ENCODE data around the gene ARMC5. TPM values are rescaled to one million over a fixed set of nuclear protein-coding genes. Genes with fewer than 3 reads are reported as not detected.

ARMC5 gene
- total RNA-seq, 4 donors from 2014 or later: 9.7 to 24.3 (median 17.9) TPM

DNA sequence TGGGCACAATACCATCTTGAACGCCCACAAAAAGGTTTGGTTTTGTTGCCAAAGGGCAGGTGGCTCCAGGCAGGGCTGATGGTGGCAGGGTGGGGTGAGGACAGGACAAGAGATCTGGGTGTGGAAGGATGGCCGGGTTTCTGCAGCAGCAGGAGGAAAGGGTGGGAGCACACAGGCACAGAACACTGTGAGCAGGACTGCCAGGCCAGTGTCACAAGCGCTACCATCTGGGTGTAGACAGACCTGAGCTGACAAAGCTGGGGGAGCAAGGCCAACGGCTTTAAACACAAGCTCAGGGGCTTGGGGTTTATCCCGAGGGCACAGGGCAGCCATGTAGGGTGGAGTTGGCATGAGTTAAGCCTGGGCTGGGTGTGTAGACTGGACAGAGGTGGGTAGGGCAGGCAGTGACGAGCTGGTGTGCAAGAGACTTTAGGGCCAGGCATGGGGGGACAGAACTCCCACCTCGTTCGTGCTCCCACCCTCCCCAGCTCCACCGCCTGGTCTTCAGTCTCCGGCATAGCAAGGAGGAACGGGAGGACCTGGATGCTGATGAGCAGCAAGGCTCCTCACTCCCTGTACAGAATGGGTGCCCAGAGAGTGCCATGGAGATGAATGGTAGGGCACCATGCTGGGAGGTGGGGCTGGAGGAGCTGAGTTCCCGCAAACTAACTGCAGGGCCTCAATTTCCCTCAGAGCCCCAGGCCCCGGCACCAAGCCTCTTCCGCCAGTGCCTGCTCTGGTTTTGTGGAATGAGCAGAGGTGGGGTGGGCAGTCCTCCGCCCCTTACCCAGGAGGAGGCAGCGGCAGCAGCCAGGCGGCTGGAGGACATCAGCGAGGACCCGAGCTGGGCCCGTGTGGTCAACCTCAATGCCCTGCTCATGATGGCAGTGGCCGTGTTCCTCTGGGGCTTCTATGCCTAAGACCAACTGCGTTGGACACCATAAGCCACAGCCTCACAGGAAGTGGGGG lies 30.6 kb downstream of the ARMC5 start:
- no peak overlapping the region for H3K27ac ChIP-seq
- 87% methylated on average over 17 of the region's 22 CpGs for WGBS
- TF ChIP-seq, protein P1, sequence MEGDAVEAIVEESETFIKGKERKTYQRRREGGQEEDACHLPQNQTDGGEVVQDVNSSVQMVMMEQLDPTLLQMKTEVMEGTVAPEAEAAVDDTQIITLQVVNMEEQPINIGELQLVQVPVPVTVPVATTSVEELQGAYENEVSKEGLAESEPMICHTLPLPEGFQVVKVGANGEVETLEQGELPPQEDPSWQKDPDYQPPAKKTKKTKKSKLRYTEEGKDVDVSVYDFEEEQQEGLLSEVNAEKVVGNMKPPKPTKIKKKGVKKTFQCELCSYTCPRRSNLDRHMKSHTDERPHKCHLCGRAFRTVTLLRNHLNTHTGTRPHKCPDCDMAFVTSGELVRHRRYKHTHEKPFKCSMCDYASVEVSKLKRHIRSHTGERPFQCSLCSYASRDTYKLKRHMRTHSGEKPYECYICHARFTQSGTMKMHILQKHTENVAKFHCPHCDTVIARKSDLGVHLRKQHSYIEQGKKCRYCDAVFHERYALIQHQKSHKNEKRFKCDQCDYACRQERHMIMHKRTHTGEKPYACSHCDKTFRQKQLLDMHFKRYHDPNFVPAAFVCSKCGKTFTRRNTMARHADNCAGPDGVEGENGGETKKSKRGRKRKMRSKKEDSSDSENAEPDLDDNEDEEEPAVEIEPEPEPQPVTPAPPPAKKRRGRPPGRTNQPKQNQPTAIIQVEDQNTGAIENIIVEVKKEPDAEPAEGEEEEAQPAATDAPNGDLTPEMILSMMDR (IDR thresholded peaks at IDR 0.05): no peak
- TF ChIP-seq EP300 (IDR thresholded peaks at IDR 0.05) (no peak), POLR2A (IDR thresholded peaks at IDR 0.05) (no peak), POLR2AphosphoS5 (IDR thresholded peaks at IDR 0.05) (no peak)
- H3K27me3 ChIP-seq: peaks cover 4% of the 10 kb centered on the region
- H3K4me1 ChIP-seq: peaks cover 23% of the 10 kb centered on the region
- peaks cover 43% of the 10 kb centered on the region for H3K36me3 ChIP-seq
- no peak overlapping the region for H3K4me3 ChIP-seq
- DNase-seq (ENCODE audit: low spot score in 2 of 2): no peak
- H3K9me3 ChIP-seq: no peaks in the 10 kb centered on the region

DNA sequence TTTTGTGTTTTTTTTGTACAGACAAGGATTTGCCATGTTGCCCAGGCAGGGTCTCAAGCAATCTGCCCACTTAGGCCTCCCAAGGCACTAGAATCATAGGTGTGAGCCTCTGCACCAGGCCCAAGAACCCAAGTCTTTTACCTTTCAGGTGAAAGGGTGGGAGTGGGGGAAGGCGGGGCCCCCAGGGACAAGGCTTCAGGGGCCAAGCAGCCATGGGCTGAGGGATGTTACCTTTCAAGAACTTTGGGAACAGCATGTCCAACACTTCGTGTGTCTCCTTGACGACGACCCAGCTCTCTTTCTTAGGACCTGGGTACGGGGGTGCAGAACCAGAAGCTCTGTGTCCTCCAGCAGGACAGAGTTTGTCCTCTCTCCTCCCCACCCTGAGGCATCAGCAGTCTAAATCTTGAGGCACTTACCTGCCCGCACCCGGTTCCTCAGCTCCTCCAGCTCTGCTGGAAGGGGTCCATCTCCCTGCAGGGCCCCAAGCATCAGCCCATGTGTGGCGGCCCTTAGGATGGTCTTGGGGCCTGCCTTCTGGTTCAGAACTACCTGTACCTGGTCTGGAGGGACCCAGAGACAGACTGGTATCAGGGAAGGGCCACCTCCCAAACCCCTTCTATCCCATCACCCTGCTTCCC lies 32.6 kb downstream of the ARMC5 start:
- TF ChIP-seq POLR2A (IDR thresholded peaks at IDR 0.05): no peak
- TF ChIP-seq POLR2AphosphoS5 (IDR thresholded peaks at IDR 0.05): no peak
- no peak for TF ChIP-seq EP300 (IDR thresholded peaks at IDR 0.05)
- TF ChIP-seq, protein P1 (IDR thresholded peaks at IDR 0.05): no peak
- no peak for DNase-seq (ENCODE audit: low spot score in 2 of 2)
- Histone ChIP-seq H3K9me3 (no peaks in the 10 kb centered on the region), H3K4me1 (peaks cover 23% of the 10 kb centered on the region), H3K27ac (no peak overlapping the region), H3K27me3 (peaks cover 4% of the 10 kb centered on the region), H3K36me3 (peaks cover 63% of the 10 kb centered on the region), H3K4me3 (no peak overlapping the region)
- 75% methylated on average over 8 of the region's 8 CpGs for WGBS

DNA sequence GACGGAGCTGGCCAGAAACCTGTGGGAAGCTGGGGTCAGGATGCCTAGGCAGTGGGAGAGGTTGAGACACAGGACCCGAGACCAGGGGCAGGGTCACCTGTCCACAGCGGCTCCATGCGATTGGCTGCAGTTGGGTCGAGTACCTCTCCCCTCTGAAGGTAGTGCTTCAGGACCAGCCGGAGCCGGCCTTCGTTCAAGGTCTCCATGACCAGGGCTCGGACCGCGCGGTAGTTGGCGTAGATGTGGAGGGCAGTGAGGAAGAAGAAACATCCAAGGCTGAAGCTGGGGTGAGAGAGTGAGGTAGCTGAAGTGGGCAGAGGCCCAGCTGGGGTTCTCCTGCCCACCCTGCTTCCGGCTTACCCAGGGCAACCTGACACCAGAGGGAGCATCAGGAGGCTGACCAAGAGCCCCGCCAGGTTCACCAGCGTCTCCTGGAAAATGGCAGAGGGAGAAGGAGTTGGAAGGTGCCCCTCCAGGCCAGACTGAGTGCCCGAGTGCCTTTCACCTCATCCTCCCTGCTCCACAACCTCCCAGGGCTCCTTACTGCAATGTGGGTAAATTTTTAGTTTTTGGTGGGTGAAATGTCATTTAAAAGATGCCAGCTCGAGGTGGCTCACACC lies 34.3 kb downstream of the ARMC5 start:
- 97% methylated on average over 18 of the region's 18 CpGs for WGBS
- H3K4me3 ChIP-seq: no peak overlapping the region
- peaks cover under 1% of the 10 kb centered on the region for H3K27me3 ChIP-seq
- H3K9me3 ChIP-seq: no peaks in the 10 kb centered on the region
- no peak for DNase-seq (ENCODE audit: low spot score in 2 of 2)
- TF ChIP-seq POLR2AphosphoS5 (IDR thresholded peaks at IDR 0.05): no peak
- TF ChIP-seq EP300 (IDR thresholded peaks at IDR 0.05): no peak
- no peak for TF ChIP-seq POLR2A (IDR thresholded peaks at IDR 0.05)
- TF ChIP-seq, protein P1 (IDR thresholded peaks at IDR 0.05): no peak
- peaks cover 79% of the 10 kb centered on the region for H3K36me3 ChIP-seq
- H3K27ac ChIP-seq: no peak overlapping the region
- peaks cover 6% of the 10 kb centered on the region for H3K4me1 ChIP-seq

GRCh38 chr16:31496670-31497069 lies 37.4 kb downstream of the ARMC5 start:
- H3K4me3 ChIP-seq: no peak overlapping the region
- H3K4me1 ChIP-seq: no peaks in the 10 kb centered on the region
- no peaks in the 10 kb centered on the region for H3K9me3 ChIP-seq
- WGBS: 91% methylated on average over 8 of the region's 10 CpGs
- no peaks in the 10 kb centered on the region for H3K27me3 ChIP-seq
- DNase-seq (ENCODE audit: low spot score in 2 of 2): no peak
- H3K36me3 ChIP-seq: peaks cover 82% of the 10 kb centered on the region
- TF ChIP-seq POLR2A (IDR thresholded peaks at IDR 0.05) (no peak), EP300 (IDR thresholded peaks at IDR 0.05) (no peak), POLR2AphosphoS5 (IDR thresholded peaks at IDR 0.05) (no peak)
- TF ChIP-seq, protein P1 (IDR thresholded peaks at IDR 0.05): no peak
- H3K27ac ChIP-seq: no peak overlapping the region
